ENCODE results near the gene SLC37A4. TPM values are rescaled to one million over a fixed set of nuclear protein-coding genes. Genes with fewer than 3 reads are reported as not detected.

SLC37A4 gene
- total and polyA plus RNA-seq, 2 of the 8 experiments (the other 6 are each of a cell fraction or from before 2014, with no cell fraction given): 35.1 to 91.9 TPM

GRCh38 chr11:118975771-118976709 is 54.6 kb downstream of the SLC37A4 start (continued):
- TF ChIP-seq USF2 (IDR thresholded peaks at IDR 0.05; ENCODE audit: low read length) (no peak), SAP30 (IDR thresholded peaks at IDR 0.05; ENCODE audit: insufficient read depth, insufficient replicate concordance, low read length) (no peak), GTF2F1 (IDR thresholded peaks at IDR 0.05; ENCODE audit: borderline replicate concordance, low read depth, low read length) (no peak), ATF3 (IDR thresholded peaks at IDR 0.05; ENCODE audit: insufficient read depth, low read depth, low read length) (no peak), HDAC6 (IDR thresholded peaks at IDR 0.05; ENCODE audit: low read depth, low read length) (no peak), EGR1 (IDR thresholded peaks at IDR 0.05; ENCODE audit: borderline replicate concordance, low read depth, low read length) (no peak)

Small RNA genes within 50 kb of the gene (microRNA-seq; reads per million reads assigned to microRNA genes)
- 0 reads per million in 2 experiments for gene MIR3656 (ENCODE audit: borderline microRNAs expressed in 2 of 2, borderline number of aligned reads in 2 of 2, borderline replicate concordance in 1 of 2)

Small RNA genes within 50 kb of the gene (small RNA-seq; reads per million reads assigned to genes)
- not detected for gene AP003392.2 (ENCODE audit: insufficient read depth)
- not detected for gene RF00017 (ENCODE audit: insufficient read depth)
- not detected for gene RF00019 (ENCODE audit: insufficient read depth)

Other genes starting within 250 kb of the SLC37A4 start
- gene DDX6, start 239.7 kb downstream of the SLC37A4 start, total RNA-seq (2021; fragmentation: NEBNext Ultra II Directional; extraction: Animal tissue kit (Norgen Biotek cat#: 25700)): 174 and 181 TPM in 2 replicates
- 15.4 and 29.8 TPM in 2 replicates for gene DDX6, start 239.7 kb downstream of the SLC37A4 start, polyA plus RNA-seq (2011; rRNA removed)
- gene CXCR5, start 147.0 kb downstream of the SLC37A4 start, total RNA-seq (2021; fragmentation: NEBNext Ultra II Directional; extraction: Animal tissue kit (Norgen Biotek cat#: 25700)): not detected in 2 replicates
- gene CXCR5, start 147.0 kb downstream of the SLC37A4 start, polyA plus RNA-seq (2011; rRNA removed): not detected in 2 replicates
- 57.8 and 58.2 TPM in 2 replicates for gene BCL9L, start 105.0 kb downstream of the SLC37A4 start, total RNA-seq (2021; fragmentation: NEBNext Ultra II Directional; extraction: Animal tissue kit (Norgen Biotek cat#: 25700))
- 6.2 and 15.7 TPM in 2 replicates for gene BCL9L, start 105.0 kb downstream of the SLC37A4 start, polyA plus RNA-seq (2011; rRNA removed)
- gene UPK2, start 74.6 kb downstream of the SLC37A4 start, total RNA-seq (2021; fragmentation: NEBNext Ultra II Directional; extraction: Animal tissue kit (Norgen Biotek cat#: 25700)): not detected in 2 replicates
- 0.76 and 1.8 TPM in 2 replicates for gene UPK2, start 74.6 kb downstream of the SLC37A4 start, polyA plus RNA-seq (2011; rRNA removed)
- not detected in 2 replicates for gene FOXR1, start 59.1 kb downstream of the SLC37A4 start, total RNA-seq (2021; fragmentation: NEBNext Ultra II Directional; extraction: Animal tissue kit (Norgen Biotek cat#: 25700))
- not detected in 2 replicates for gene FOXR1, start 59.1 kb downstream of the SLC37A4 start, polyA plus RNA-seq (2011; rRNA removed)
- gene CENATAC, start 32.7 kb downstream of the SLC37A4 start, total RNA-seq (2021; fragmentation: NEBNext Ultra II Directional; extraction: Animal tissue kit (Norgen Biotek cat#: 25700)): 33.1 and 36.4 TPM in 2 replicates
- 20.1 and 22.7 TPM in 2 replicates for gene CENATAC, start 32.7 kb downstream of the SLC37A4 start, polyA plus RNA-seq (2011; rRNA removed)
- gene RPS25, start 12.5 kb downstream of the SLC37A4 start, total RNA-seq (2021; fragmentation: NEBNext Ultra II Directional; extraction: Animal tissue kit (Norgen Biotek cat#: 25700)): 1,525 and 1,551 TPM in 2 replicates
- 949 and 1,643 TPM in 2 replicates for gene RPS25, start 12.5 kb downstream of the SLC37A4 start, polyA plus RNA-seq (2011; rRNA removed)
- gene TRAPPC4, start 12.1 kb downstream of the SLC37A4 start, total RNA-seq (2021; fragmentation: NEBNext Ultra II Directional; extraction: Animal tissue kit (Norgen Biotek cat#: 25700)): 88.6 and 94.3 TPM in 2 replicates
- 223 and 240 TPM in 2 replicates for gene TRAPPC4, start 12.1 kb downstream of the SLC37A4 start, polyA plus RNA-seq (2011; rRNA removed)
- 293 and 295 TPM in 2 replicates for gene HYOU1, start 26.3 kb upstream of the SLC37A4 start, total RNA-seq (2021; fragmentation: NEBNext Ultra II Directional; extraction: Animal tissue kit (Norgen Biotek cat#: 25700))
- 229 and 239 TPM in 2 replicates for gene HYOU1, start 26.3 kb upstream of the SLC37A4 start, polyA plus RNA-seq (2011; rRNA removed)
- 15.5 and 16.6 TPM in 2 replicates for gene VPS11, start 36.9 kb upstream of the SLC37A4 start, total RNA-seq (2021; fragmentation: NEBNext Ultra II Directional; extraction: Animal tissue kit (Norgen Biotek cat#: 25700))
- gene VPS11, start 36.9 kb upstream of the SLC37A4 start, polyA plus RNA-seq (2011; rRNA removed): 13.1 and 14.8 TPM in 2 replicates
- gene HMBS, start 54.0 kb upstream of the SLC37A4 start, total RNA-seq (2021; fragmentation: NEBNext Ultra II Directional; extraction: Animal tissue kit (Norgen Biotek cat#: 25700)): 65.5 and 69.3 TPM in 2 replicates
- gene HMBS, start 54.0 kb upstream of the SLC37A4 start, polyA plus RNA-seq (2011; rRNA removed): 104 and 109 TPM in 2 replicates
- gene DPAGT1, start 71.0 kb upstream of the SLC37A4 start, total RNA-seq (2021; fragmentation: NEBNext Ultra II Directional; extraction: Animal tissue kit (Norgen Biotek cat#: 25700)): 59.8 and 62.9 TPM in 2 replicates
- 207 and 236 TPM in 2 replicates for gene DPAGT1, start 71.0 kb upstream of the SLC37A4 start, polyA plus RNA-seq (2011; rRNA removed)
- 3.3 and 4.0 TPM in 2 replicates for gene C2CD2L, start 76.5 kb upstream of the SLC37A4 start, total RNA-seq (2021; fragmentation: NEBNext Ultra II Directional; extraction: Animal tissue kit (Norgen Biotek cat#: 25700))
- 2.5 and 3.4 TPM in 2 replicates for gene C2CD2L, start 76.5 kb upstream of the SLC37A4 start, polyA plus RNA-seq (2011; rRNA removed)
- gene HINFP, start 90.7 kb upstream of the SLC37A4 start, total RNA-seq (2021; fragmentation: NEBNext Ultra II Directional; extraction: Animal tissue kit (Norgen Biotek cat#: 25700)): 35.0 and 36.6 TPM in 2 replicates
- gene HINFP, start 90.7 kb upstream of the SLC37A4 start, polyA plus RNA-seq (2011; rRNA removed): 37.3 and 41.2 TPM in 2 replicates
- 2.3 and 2.9 TPM in 2 replicates for gene ABCG4, start 118.2 kb upstream of the SLC37A4 start, total RNA-seq (2021; fragmentation: NEBNext Ultra II Directional; extraction: Animal tissue kit (Norgen Biotek cat#: 25700))
- gene ABCG4, start 118.2 kb upstream of the SLC37A4 start, polyA plus RNA-seq (2011; rRNA removed): 1.8 and 2.9 TPM in 2 replicates
- 12.9 and 13.2 TPM in 2 replicates for gene NLRX1, start 137.8 kb upstream of the SLC37A4 start, total RNA-seq (2021; fragmentation: NEBNext Ultra II Directional; extraction: Animal tissue kit (Norgen Biotek cat#: 25700))
- gene NLRX1, start 137.8 kb upstream of the SLC37A4 start, polyA plus RNA-seq (2011; rRNA removed): 18.6 and 30.5 TPM in 2 replicates
- gene NHERF4, start 154.6 kb upstream of the SLC37A4 start, total RNA-seq (2021; fragmentation: NEBNext Ultra II Directional; extraction: Animal tissue kit (Norgen Biotek cat#: 25700)): not detected in 2 replicates
- gene NHERF4, start 154.6 kb upstream of the SLC37A4 start, polyA plus RNA-seq (2011; rRNA removed): 0.05 and 0.20 TPM in 2 replicates
- gene CBL, start 175.5 kb upstream of the SLC37A4 start, total RNA-seq (2021; fragmentation: NEBNext Ultra II Directional; extraction: Animal tissue kit (Norgen Biotek cat#: 25700)): 57.6 and 57.8 TPM in 2 replicates
- gene CBL, start 175.5 kb upstream of the SLC37A4 start, polyA plus RNA-seq (2011; rRNA removed): 22.3 and 23.1 TPM in 2 replicates